IMR-90 (cell line): ENCODE data around the gene KMT2E. TPM values are rescaled to one million over a fixed set of nuclear protein-coding genes. Genes with fewer than 3 reads are reported as not detected.

Experiments
- ATAC-seq: fragments of 200-7000 bp; cut with Tn5 transposase; 2 replicates; pipeline ENCODE4 v1.9.1; 2020; ENCODE audit warnings: low read depth, mild to moderate bottlenecking, moderate library complexity
- BruUV-seq: library from RNA; stranded (reverse); fragments of 400-500 nt; replicated peaks from 2 replicates; lab custom pipeline; 2021; lab: Mats Ljungman, UMichigan
- CTCF ChIA-PET: fragments of 300-600 bp; formaldehyde crosslinking; extraction: SDS; loops from one replicate; lab custom pipeline; 2021; ENCODE audit warnings: antibody characterized with exemption; lab: Yijun Ruan, JAX
- POLR2A ChIA-PET: fragments of 300-600 bp; sonication (Branson Sonifier 250); formaldehyde crosslinking; loops from one replicate; lab custom pipeline; 2022; ENCODE audit warnings: antibody characterized with exemption; ENCODE audit not compliant: unreplicated experiment; lab: Charles Lee
- DNase-seq: peaks from one replicate; pipeline ENCODE4 v3.0.0; 2013
- H2AFZ ChIP-seq: replicated peaks from 2 replicates; pipeline ENCODE3; 2013; ENCODE audit warnings: low read length, mild to moderate bottlenecking; ENCODE audit not compliant: poor library complexity
- H2AK5ac ChIP-seq: 2 replicates; pipeline ENCODE4 v1.6.1; 2013; ENCODE audit warnings: low read depth, low read length, inconsistent platforms
- H2AK9ac ChIP-seq: replicated peaks from 2 replicates; pipeline ENCODE3; 2013; ENCODE audit warnings: mild to moderate bottlenecking, low read depth, low read length, moderate library complexity; ENCODE audit not compliant: poor library complexity
- H2BK120ac ChIP-seq: 2 replicates; pipeline ENCODE4 v1.6.1; 2013; ENCODE audit warnings: low read depth, low read length, inconsistent platforms
- H2BK15ac ChIP-seq: 3 replicates; pipeline ENCODE4 v1.6.1; 2013; ENCODE audit warnings: low read depth, low read length, inconsistent platforms
- H2BK20ac ChIP-seq: 2 replicates; pipeline ENCODE4 v1.6.1; 2013; ENCODE audit warnings: low read depth, mild to moderate bottlenecking, inconsistent platforms, low read length, moderate library complexity
- H2BK5ac ChIP-seq: 2 replicates; pipeline ENCODE4 v1.6.1; 2013; ENCODE audit warnings: mild to moderate bottlenecking, low read depth, low read length, inconsistent platforms; ENCODE audit not compliant: poor library complexity, severe bottlenecking
- H3K14ac ChIP-seq: replicated peaks from 2 replicates; pipeline ENCODE4 v1.6.1; 2013; ENCODE audit warnings: low read depth, low read length, inconsistent platforms
- H3K18ac ChIP-seq: 2 replicates; pipeline ENCODE4 v1.6.1; 2013; ENCODE audit warnings: low read depth, low read length, control low read depth
- H3K23ac ChIP-seq: 2 replicates; pipeline ENCODE4 v1.6.1; 2013; ENCODE audit warnings: low read depth, low read length, inconsistent platforms
- H3K27ac ChIP-seq: 2 replicates; pipeline ENCODE4 v1.5.1; 2013; ENCODE audit warnings: mild to moderate bottlenecking, control low read depth, low read length; ENCODE audit not compliant: insufficient read depth
- H3K27me3 ChIP-seq: 2 replicates; pipeline ENCODE4 v1.6.1; 2013; ENCODE audit warnings: low read length; ENCODE audit not compliant: control insufficient read depth, insufficient read depth
- H3K36me3 ChIP-seq: 2 replicates; pipeline ENCODE4 v1.6.1; 2013; ENCODE audit warnings: low read length, mixed read lengths; ENCODE audit not compliant: control insufficient read depth, insufficient read depth
- H3K4ac ChIP-seq: 2 replicates; pipeline ENCODE4 v1.6.1; 2013; ENCODE audit warnings: low read depth, low read length, inconsistent platforms
- H3K4me1 ChIP-seq: 2 replicates; pipeline ENCODE4 v1.6.1; 2013; ENCODE audit warnings: low read length, mixed read lengths; ENCODE audit not compliant: control insufficient read depth, insufficient read depth
- H3K4me2 ChIP-seq: 2 replicates; pipeline ENCODE4 v1.6.1; 2013; ENCODE audit warnings: low read depth, mild to moderate bottlenecking, control low read depth, low read length, moderate library complexity
- H3K4me3 ChIP-seq: 2 replicates; pipeline ENCODE4 v1.5.1; 2013; ENCODE audit warnings: low read depth, mild to moderate bottlenecking, control low read depth, low read length, moderate library complexity; ENCODE audit not compliant: insufficient read depth
- H3K56ac ChIP-seq: 2 replicates; pipeline ENCODE4 v1.6.1; 2013; ENCODE audit warnings: low read length, inconsistent platforms; ENCODE audit not compliant: insufficient read depth; ENCODE audit errors: extremely low read depth
- H3K79me1 ChIP-seq, 2 experiments: 2 replicates each; pipeline ENCODE4 v1.6.1; 2013; ENCODE audit warnings: low read length in 2 of 2, inconsistent platforms in 1 of 2, low read depth in 1 of 2
- H3K9ac ChIP-seq: 2 replicates; pipeline ENCODE4 v1.6.1; 2013; ENCODE audit warnings: low read depth, low read length, control low read depth
- H3K9me1 ChIP-seq: 2 replicates; pipeline ENCODE4 v1.6.1; 2013; ENCODE audit warnings: low read length, inconsistent platforms; ENCODE audit not compliant: insufficient read depth
- H3K9me3 ChIP-seq: 2 replicates; pipeline ENCODE4 v1.6.1; 2013; ENCODE audit warnings: low read length; ENCODE audit not compliant: control insufficient read depth, insufficient read depth
- H4K20me1 ChIP-seq: 2 replicates; pipeline ENCODE4 v1.6.1; 2013; ENCODE audit warnings: low read length, inconsistent platforms; ENCODE audit not compliant: insufficient read depth
- H4K5ac ChIP-seq: 2 replicates; pipeline ENCODE4 v1.6.1; 2013; ENCODE audit warnings: mild to moderate bottlenecking, low read depth, low read length, control low read depth
- H4K8ac ChIP-seq, 2 experiments: 2 replicates each; pipeline ENCODE4 v1.6.1; 2013; ENCODE audit warnings: low read depth in 2 of 2, low read length in 2 of 2, control low read depth in 1 of 2, inconsistent platforms in 1 of 2
- H4K91ac ChIP-seq: 2 replicates; pipeline ENCODE4 v1.6.1; 2013; ENCODE audit warnings: low read depth, low read length, inconsistent platforms; ENCODE audit not compliant: insufficient read depth
- CEBPB ChIP-seq: IDR thresholded peaks from 2 replicates; pipeline ENCODE4 v1.6.1; 2012; ENCODE audit warnings: low read depth, low read length, improper control_type of control experiment
- CHD1 ChIP-seq: IDR thresholded peaks from 2 replicates; pipeline ENCODE4 v1.6.1; 2012; ENCODE audit warnings: low read depth, low read length, improper control_type of control experiment
- FOS ChIP-seq: fragments of 150-350 bp; IDR thresholded peaks from 2 replicates; pipeline ENCODE4 v1.6.1; 2016; ENCODE audit warnings: low read depth, low read length
- MAZ ChIP-seq: IDR thresholded peaks from 2 replicates; pipeline ENCODE4 v1.6.1; 2012; ENCODE audit warnings: low read depth, mild to moderate bottlenecking, low read length, improper control_type of control experiment, moderate library complexity, borderline replicate concordance
- MXI1 ChIP-seq: IDR thresholded peaks from 2 replicates; pipeline ENCODE4 v1.6.1; 2012; ENCODE audit warnings: low read depth, mild to moderate bottlenecking, low read length, moderate library complexity, borderline replicate concordance
- NFE2L2 ChIP-seq: fragments of 150-350 bp; IDR thresholded peaks from 2 replicates; pipeline ENCODE4 v1.6.1; 2016; ENCODE audit warnings: low read depth, mild to moderate bottlenecking, low read length
- POLR2A ChIP-seq: IDR thresholded peaks from 2 replicates; pipeline ENCODE4 v1.6.1; 2012; ENCODE audit warnings: mild to moderate bottlenecking, low read depth, low read length
- RAD21 ChIP-seq: IDR thresholded peaks from 2 replicates; pipeline ENCODE4 v1.6.1; 2012; ENCODE audit warnings: low read length, improper control_type of control experiment
- RCOR1 ChIP-seq: IDR thresholded peaks from 2 replicates; pipeline ENCODE4 v1.6.1; 2012; ENCODE audit warnings: mild to moderate bottlenecking, low read length, improper control_type of control experiment; ENCODE audit not compliant: insufficient replicate concordance
- RFX5 ChIP-seq: IDR thresholded peaks from 2 replicates; pipeline ENCODE4 v1.8.0; 2012; ENCODE audit warnings: low read depth, mild to moderate bottlenecking, low read length, moderate library complexity
- WGBS, 2 experiments: methylation state at CpG; one replicate each; pipeline versions ENCODE4 v1.1.5 to v1.1.7; 2013; ENCODE audit warnings: missing lambda C conversion rate in 2 of 2; ENCODE audit not compliant: insufficient read length in 1 of 2; ENCODE audit errors: extremely low coverage in 2 of 2; 5-methylcytosine and 5-hydroxymethylcytosine counted together
- dilution Hi-C: fragments of 300-500 bp; cut with HindIII; formaldehyde crosslinking; loops from one replicate; pipeline ENCODE4 v1.14.3; 2018; ENCODE audit warnings: low sequenced_read_pairs; ENCODE audit not compliant: unreplicated experiment
- in situ Hi-C: fragments of 300-500 bp; cut with MboI; formaldehyde crosslinking; loops from 3 replicates; pipeline ENCODE4 v1.14.3; 2019; ENCODE audit warnings: low sequenced_read_pairs, inconsistent platforms, mixed read lengths
- intact Hi-C: fragments of 100-400 bp; cut with micrococcal nuclease; formaldehyde crosslinking; loops from 2 replicates; pipeline ENCODE4 v1.10.0; 2022
- polyA plus RNA-seq, 3 experiments: library from polyadenylated mRNA; depleted of rRNA; stranded (reverse); fragments of >200 nt; gene quantifications; 2 replicates each; pipeline ENCODE4 v1.2.3, GENCODE V29; 2012; ENCODE audit warnings: low replicate concordance in 1 of 3
- total RNA-seq: library from RNA; depleted of rRNA; stranded (reverse); fragments of >200 nt; gene quantifications from 2 replicates; pipeline ENCODE4 v1.2.3, GENCODE V29; 2012
- TF ChIP-seq, protein P1 (sequence below): fragments of 150-350 bp; IDR thresholded peaks from 2 replicates; pipeline ENCODE4 v1.6.1; 2017; ENCODE audit warnings: mild to moderate bottlenecking, antibody characterized with exemption, low read length, low read depth
- TF ChIP-seq, protein P2 (sequence below): conservative IDR thresholded peaks from 2 replicates; pipeline ENCODE4 v1.5.1; 2012; ENCODE audit warnings: mild to moderate bottlenecking, low read depth, low read length, improper control_type of control experiment
- TF ChIP-seq, protein P3 (sequence below): fragments of 150-350 bp; IDR thresholded peaks from 2 replicates; pipeline ENCODE4 v1.6.1; 2016; ENCODE audit warnings: low read depth, mild to moderate bottlenecking, low read length, moderate library complexity, borderline replicate concordance

The KMT2E gene
- total and polyA plus RNA-seq, 2 of the 4 experiments (the other 2 are of a cell fraction), result 16.8 to 79.2 TPM

DNA sequence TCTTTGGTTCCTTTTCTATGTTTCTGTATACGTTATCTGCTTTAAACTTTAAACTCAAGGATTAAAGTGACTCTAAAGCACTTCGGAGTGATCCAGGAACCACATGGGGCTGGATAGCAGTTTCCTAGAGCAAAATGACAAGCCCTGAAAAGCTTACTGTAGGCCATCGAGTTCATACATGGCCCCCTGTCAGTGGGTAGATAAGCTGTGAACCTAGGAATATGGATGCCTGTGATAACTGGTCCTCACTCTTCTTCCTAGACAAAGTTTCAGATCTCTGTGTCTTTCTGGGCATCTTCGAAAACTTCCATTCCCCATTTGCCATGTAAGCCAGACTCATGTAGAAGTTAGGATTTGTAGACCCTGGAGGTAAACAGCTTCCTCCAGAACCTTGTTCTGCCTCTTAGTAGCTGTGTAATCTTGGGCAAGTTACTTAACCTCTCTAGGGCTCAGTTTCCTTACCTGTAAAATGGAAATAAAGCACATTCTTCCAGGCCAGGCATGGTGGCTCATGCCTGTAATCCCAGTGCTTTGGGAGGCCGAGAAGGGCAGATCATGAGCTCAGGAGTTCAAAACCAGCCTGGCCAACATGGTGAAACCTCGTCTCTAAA, 49.3 kb upstream of the KMT2E start (continued):
- TF ChIP-seq CEBPB, result no peak

DNA sequence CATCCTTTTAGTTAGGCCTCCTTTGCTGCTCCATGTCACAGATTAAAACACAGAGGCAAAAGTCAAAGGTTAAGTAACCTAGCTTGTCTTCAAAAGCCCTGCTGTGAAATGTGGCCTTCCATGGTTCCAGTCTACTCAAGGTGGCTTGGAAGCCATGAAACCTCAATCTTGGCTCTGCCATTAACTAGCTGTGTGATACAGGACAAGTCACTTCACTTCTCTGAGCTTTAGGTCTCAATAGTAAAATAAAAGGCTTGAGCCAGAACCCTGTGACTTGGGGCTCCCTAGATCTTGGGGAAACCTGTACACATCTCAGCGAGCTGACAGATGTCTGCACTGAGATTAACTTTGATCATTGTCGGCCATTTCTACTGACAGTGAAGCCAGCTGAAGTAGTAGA, 48.0 kb upstream of the KMT2E start:
- H4K8ac ChIP-seq, result no peak overlapping the region; a peak in 1 of 4 replicates
- dilution Hi-C loops (no loop called here), in situ Hi-C loops (no loop called here), intact Hi-C loops (no loop called here)
- no peak overlapping the region for H2AFZ ChIP-seq
- no peak overlapping the region for H3K4me2 ChIP-seq
- H2BK120ac ChIP-seq, result peak overlapping the region; percentile 51
- H3K56ac ChIP-seq, result no peak overlapping the region
- no CpG with 5 or more reads among the region's 2 CpGs for WGBS, 2 experiments
- H3K9me1 ChIP-seq, result peaks cover 31% of the 10 kb centered on the region
- peak overlapping the region; percentile 53; the same call in 1 of the 3 replicates for H2BK15ac ChIP-seq
- H3K79me1 ChIP-seq, result peaks cover 0 to 19% of the 10 kb centered on the region in 2 experiments; a peak in 1 of 4 replicates
- H2AK9ac ChIP-seq, result no peak overlapping the region
- no peak overlapping the region; the same call in 1 of the 2 replicates for H3K14ac ChIP-seq
- H2AK5ac ChIP-seq, result peak overlapping the region; percentile 79; the same call in 1 of the 2 replicates
- H3K4me3 ChIP-seq, result no peak overlapping the region
- peaks cover 28% of the 10 kb centered on the region for H3K4me1 ChIP-seq
- DNase-seq, result no peak
- peak overlapping the region; percentile 18; the same call in 1 of the 2 replicates for H3K4ac ChIP-seq
- H4K20me1 ChIP-seq, result no peaks in the 10 kb centered on the region
- BruUV-seq, result no TSS peak
- no peak for ATAC-seq
- no peaks in the 10 kb centered on the region for H3K36me3 ChIP-seq
- ChIA-PET CTCF (no interaction called here), POLR2A (interaction anchor here (0.6 kb wide), 1 partner anchor 37 kb away, joined by 6 read pairs; no protein-coding TSS in a partner anchor)
- H3K23ac ChIP-seq, result no peak overlapping the region
- H2BK20ac ChIP-seq, result peak overlapping the region; percentile 27; the same call in 1 of the 2 replicates
- H4K91ac ChIP-seq, result peak overlapping the region; percentile 15; the same call in 1 of the 2 replicates
- no peak overlapping the region for H2BK5ac ChIP-seq
- no peak overlapping the region for H4K5ac ChIP-seq
- peak overlapping the region; percentile 26; the same call in 1 of the 2 replicates for H3K18ac ChIP-seq
- no peak overlapping the region for H3K9ac ChIP-seq
- H3K27me3 ChIP-seq, result no peaks in the 10 kb centered on the region
- H3K27ac ChIP-seq, result no peak overlapping the region
- no peaks in the 10 kb centered on the region for H3K9me3 ChIP-seq
- TF ChIP-seq RCOR1, result no peak
- no peak for TF ChIP-seq MXI1
- TF ChIP-seq CHD1, result no peak
- TF ChIP-seq FOS, result no peak
- TF ChIP-seq, protein P1, sequence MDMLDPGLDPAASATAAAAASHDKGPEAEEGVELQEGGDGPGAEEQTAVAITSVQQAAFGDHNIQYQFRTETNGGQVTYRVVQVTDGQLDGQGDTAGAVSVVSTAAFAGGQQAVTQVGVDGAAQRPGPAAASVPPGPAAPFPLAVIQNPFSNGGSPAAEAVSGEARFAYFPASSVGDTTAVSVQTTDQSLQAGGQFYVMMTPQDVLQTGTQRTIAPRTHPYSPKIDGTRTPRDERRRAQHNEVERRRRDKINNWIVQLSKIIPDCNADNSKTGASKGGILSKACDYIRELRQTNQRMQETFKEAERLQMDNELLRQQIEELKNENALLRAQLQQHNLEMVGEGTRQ, result no peak
- no peak for TF ChIP-seq RAD21
- TF ChIP-seq RFX5, result no peak
- TF ChIP-seq, protein P2, sequence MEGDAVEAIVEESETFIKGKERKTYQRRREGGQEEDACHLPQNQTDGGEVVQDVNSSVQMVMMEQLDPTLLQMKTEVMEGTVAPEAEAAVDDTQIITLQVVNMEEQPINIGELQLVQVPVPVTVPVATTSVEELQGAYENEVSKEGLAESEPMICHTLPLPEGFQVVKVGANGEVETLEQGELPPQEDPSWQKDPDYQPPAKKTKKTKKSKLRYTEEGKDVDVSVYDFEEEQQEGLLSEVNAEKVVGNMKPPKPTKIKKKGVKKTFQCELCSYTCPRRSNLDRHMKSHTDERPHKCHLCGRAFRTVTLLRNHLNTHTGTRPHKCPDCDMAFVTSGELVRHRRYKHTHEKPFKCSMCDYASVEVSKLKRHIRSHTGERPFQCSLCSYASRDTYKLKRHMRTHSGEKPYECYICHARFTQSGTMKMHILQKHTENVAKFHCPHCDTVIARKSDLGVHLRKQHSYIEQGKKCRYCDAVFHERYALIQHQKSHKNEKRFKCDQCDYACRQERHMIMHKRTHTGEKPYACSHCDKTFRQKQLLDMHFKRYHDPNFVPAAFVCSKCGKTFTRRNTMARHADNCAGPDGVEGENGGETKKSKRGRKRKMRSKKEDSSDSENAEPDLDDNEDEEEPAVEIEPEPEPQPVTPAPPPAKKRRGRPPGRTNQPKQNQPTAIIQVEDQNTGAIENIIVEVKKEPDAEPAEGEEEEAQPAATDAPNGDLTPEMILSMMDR, result no peak
- no peak for TF ChIP-seq MAZ
- no peak for TF ChIP-seq POLR2A
- TF ChIP-seq NFE2L2, result no peak
- TF ChIP-seq, protein P3, sequence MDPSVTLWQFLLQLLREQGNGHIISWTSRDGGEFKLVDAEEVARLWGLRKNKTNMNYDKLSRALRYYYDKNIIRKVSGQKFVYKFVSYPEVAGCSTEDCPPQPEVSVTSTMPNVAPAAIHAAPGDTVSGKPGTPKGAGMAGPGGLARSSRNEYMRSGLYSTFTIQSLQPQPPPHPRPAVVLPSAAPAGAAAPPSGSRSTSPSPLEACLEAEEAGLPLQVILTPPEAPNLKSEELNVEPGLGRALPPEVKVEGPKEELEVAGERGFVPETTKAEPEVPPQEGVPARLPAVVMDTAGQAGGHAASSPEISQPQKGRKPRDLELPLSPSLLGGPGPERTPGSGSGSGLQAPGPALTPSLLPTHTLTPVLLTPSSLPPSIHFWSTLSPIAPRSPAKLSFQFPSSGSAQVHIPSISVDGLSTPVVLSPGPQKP, result no peak
- TF ChIP-seq CEBPB, result no peak
